Upper lobe of left lung (tissue), 4 donors: ENCODE results near the gene AKTIP.

Experiments used
- CTCF ChIP-seq, 6 experiments: fragments of 450-650 bp in 4 of 6; fragments of 200-600 bp in 2 of 6; sonication (generic) in 2 of 6; IDR thresholded peaks; one replicate each; pipeline ENCODE4 v1.5.1; 2016 to 2019; ENCODE audit warnings: antibody characterized with exemption in 6 of 6
- EP300 ChIP-seq, 4 donors: sonication (generic); formaldehyde crosslinking; IDR thresholded peaks; one replicate each; pipeline ENCODE4 v1.5.1; 2017; ENCODE audit warnings: antibody characterized with exemption in 4 of 4, control low read depth in 2 of 4
- POLR2A ChIP-seq, 4 donors: fragments of 450-650 bp; IDR thresholded peaks; one replicate each; pipeline ENCODE4 v1.5.1; 2016 to 2017; ENCODE audit warnings: antibody characterized with exemption in 4 of 4, mild to moderate bottlenecking in 2 of 4
- POLR2AphosphoS5 ChIP-seq, 2 donors: sonication (generic); formaldehyde crosslinking; IDR thresholded peaks; one replicate each; pipeline ENCODE4 v1.5.1; 2017; ENCODE audit warnings: antibody characterized with exemption in 2 of 2

- TF ChIP-seq CTCF (IDR thresholded peaks at IDR 0.05), result no peak
- no peak for TF ChIP-seq POLR2AphosphoS5 (IDR thresholded peaks at IDR 0.05)
- TF ChIP-seq POLR2A (IDR thresholded peaks at IDR 0.05), result no peak
- TF ChIP-seq EP300 (IDR thresholded peaks at IDR 0.05), result no peak
These were observed 1.7 kb upstream of the AKTIP start for GRCh38 chr16:53504665-53505064.
